ENCODE data around the gene SLC36A3.

The SLC36A3 gene

DNA sequence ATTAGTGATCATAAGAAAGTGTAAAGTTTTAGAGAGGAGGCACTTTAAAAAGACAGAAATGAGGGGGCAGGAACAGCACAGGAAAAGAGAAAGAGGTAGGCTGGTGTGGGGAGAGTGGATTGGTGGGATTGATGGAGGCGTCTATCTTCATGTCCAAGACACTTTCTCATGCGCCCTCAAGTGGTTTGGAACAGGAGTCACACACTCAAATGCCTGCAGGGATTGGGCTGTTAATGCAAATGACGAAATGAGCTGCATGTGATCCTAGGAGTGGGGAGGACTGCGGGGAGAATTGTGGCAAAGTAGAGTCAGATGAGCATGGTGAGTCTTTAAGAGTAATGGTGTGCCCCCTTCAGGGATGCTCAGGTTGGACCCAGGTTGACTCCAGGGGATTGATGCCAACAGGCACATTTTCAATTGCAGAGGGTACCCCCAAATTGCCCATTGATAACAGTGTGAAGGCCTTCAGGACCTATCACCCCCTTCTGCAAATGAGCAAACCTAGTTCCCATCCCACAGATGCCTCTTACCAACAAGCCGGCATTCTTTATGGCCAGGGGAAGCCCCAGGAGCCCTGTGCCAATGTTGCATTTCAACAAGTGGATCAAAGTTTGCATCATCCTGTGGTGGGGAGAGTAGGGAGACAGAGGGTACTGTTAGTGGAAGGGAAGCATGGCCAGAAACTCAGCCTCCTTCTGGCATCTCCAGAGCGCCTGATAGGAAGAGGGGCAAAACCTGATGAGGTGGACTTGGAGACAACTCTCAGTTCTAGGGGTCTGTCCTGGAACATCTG is 5.3 kb downstream of the SLC36A3 start:
- DNase-seq (ENCODE audit: low read depth) = peak; percentile 75

DNA sequence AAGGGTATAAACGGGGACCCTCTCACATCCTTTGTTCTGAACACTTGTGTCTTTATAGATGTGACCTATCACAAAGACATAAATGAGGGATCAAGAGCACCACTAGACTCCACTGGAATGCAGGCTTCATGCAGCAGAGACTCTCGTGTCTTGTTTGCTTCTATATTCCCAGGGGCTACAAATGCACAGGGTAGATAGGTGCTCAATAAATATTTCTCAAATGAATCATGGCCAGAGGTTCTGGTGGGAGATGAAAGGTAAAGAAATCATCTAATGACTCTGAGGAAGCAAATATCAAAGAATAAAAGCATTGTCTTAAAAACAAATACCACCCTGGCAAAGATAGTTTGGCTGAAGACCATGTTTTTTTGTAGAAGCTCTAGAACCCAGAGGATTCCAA is 6.6 kb downstream of the SLC36A3 start:
- DNase-seq (ENCODE audit: low read depth) = no peak

DNA sequence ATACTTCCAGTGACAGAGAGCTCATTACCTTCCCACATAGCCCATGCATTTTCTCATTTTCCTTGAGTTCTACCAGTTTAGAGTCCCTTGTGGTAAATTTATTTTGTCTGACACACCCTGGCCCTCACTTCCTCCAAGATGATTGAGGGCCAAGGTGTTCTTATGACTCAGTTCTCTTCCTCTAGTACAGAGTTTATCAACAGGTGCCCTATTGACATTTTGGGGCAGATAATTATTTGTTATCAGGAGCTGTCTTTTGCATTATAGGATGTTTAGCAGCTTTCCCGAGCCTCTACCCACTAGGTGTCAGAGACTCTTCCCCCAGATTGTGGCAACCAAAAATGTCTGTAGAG is 7.1 kb downstream of the SLC36A3 start:
- DNase-seq (ENCODE audit: low read depth) = no peak

DNA sequence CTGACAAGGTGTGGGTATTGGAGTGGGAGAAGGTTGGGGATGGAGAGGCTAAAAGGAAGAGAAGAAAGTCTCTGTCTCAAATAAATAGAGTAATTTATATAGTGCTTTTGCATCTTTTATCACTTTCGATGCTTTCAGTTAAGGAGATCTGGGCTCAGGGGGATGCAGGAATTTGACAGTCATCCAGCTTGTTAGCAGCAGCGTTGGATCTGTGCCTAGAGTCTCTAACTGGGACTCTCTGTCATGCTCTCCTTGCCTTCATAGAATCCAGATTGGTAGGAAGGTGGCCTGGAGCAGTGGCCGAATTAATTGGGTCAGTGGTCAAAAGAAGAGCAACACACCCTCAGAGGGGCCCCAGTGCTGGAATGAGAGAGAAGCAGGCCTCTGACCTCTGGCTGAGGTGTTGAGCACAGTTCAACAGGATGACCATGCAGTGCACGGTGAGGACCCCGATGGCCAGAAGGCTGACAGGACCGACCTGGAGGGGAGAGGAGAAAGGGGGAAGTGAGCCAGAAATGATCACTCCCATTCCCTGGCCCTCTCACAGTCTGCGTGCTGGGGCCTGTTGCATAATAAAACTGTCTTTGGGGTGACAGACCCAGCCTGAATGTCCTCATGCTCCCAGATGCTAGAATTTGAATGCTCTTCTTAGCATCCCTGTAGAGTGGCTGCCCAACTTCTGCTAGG is 7.6 kb downstream of the SLC36A3 start:
- DNase-seq (ENCODE audit: low read depth) = no peak

DNA sequence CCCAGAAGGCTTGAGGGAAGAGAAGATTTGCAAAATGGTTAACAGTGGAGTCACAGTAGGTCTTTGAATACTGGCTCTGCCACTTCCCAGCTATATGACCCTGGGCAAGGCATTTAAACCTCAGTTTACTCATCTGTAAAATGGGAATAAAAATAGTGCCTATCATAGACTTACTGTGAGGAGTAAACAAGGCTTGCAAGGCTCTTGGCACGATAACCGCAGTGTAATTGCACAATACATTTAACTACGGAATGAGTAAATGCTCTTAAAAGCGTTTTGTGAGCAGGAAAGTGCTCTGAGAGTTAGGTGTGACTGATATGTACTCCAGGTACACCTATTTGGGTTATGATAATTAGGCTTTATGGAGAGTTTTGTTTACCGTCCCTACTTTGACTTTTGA is 8.4 kb downstream of the SLC36A3 start:
- DNase-seq (ENCODE audit: low read depth) = no peak

DNA sequence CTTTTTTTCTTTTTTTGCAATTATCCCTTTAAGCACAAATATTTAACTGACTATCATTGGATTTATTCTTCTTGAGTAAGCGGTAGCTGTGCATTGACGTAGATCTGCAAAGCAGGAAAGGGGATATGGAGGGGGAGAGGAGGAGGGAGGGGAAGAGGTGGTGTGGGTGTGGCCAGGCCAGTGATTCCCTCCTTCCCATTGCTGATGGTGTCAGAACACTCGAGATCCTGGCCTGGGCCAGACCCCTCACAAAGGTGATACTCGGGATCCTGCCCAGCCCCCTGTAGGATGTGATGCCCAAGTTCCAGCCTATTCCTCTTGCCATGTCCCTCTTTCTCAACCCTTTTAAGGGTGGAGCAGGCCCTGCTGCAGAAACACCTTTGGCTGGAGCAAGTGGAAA is 9.9 kb downstream of the SLC36A3 start:
- DNase-seq (ENCODE audit: low read depth) = no peak

DNA sequence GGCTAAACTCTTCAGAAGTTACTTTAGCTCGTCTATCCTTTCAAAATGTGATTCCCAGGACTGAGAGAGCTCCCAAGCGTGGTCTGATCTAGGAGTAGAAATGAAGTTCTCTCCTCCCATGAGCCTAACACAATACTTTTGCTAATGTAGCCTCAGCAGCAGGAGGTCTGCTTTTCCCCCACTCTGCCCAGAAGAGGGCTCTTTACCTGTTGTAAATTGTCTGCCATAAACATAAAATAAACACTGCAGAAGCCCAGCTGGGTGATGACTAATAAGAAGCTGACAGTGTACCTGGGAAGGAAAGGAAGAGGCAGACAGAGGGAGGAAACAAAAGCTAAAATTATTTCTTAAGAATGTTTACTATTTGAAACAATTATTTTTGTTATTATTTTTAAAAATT is 15.4 kb downstream of the SLC36A3 start:
- DNase-seq (ENCODE audit: low read depth) = no peak

DNA sequence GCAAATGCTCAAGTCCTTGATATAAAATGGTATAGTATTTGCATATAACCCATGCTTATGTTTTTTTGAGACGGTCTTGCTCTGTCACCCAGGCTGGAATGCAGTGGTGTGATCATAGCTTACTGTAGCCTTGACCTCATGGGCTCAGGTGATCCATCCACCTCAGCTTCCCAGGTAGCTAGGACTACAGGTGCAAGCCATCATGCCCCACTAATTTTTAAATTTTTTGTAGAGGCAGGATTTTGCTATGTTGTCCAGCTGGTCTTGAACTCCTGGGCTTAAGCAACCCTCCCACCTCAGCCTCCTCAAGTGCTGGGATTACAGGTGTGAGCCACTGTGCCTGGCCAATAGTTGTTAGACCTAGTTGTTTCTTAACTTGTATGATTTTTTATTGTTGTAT is 17.3 kb downstream of the SLC36A3 start:
- DNase-seq (ENCODE audit: low read depth) = no peak

DNA sequence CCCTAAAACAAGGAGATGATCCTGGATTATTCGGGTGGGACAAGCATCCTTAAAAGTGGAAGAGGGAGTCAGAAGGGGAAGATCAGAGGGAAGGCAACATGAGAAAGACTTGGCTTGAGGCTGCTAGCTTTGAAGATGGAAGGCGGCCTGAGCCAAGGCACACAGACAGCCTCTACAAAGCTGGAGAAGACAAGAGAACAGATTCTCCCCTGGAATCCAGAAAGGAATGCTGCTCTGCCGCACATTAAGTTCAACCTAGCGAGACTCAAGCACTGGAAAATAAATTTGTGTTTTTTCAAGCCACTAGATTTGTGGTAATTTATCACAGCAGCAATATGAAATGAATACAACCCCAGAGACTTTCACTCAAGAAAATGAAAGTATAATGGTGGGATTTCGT is 17.9 kb downstream of the SLC36A3 start:
- DNase-seq (ENCODE audit: low read depth) = no peak

DNA sequence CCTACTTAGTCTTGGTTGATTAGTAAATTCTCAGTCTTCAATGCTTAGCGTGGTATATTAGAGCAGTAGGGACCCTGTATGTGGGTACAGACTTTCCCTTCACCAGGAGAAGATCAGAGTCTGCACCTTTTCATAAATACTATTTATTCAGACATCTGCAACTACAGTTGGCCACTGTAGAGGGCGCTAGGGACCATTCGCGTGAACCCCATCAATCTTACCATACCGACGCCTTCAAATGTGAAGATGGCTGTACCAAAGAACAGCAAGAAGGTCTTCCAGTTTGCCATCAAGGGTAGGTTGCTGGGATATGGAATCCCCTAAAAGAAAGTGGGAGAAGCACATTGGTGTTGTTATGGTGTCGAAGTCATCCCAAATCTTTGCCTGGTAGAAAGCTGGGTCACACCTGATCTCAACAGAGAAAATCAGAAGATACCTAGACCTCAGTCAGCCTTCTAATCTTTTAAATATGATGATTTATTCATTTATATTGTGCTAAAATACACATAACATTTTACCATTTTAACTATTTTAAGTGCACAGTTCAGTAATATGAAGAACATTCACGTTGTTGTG is 19.1 kb downstream of the SLC36A3 start:
- no peak for DNase-seq (ENCODE audit: low read depth)

DNA sequence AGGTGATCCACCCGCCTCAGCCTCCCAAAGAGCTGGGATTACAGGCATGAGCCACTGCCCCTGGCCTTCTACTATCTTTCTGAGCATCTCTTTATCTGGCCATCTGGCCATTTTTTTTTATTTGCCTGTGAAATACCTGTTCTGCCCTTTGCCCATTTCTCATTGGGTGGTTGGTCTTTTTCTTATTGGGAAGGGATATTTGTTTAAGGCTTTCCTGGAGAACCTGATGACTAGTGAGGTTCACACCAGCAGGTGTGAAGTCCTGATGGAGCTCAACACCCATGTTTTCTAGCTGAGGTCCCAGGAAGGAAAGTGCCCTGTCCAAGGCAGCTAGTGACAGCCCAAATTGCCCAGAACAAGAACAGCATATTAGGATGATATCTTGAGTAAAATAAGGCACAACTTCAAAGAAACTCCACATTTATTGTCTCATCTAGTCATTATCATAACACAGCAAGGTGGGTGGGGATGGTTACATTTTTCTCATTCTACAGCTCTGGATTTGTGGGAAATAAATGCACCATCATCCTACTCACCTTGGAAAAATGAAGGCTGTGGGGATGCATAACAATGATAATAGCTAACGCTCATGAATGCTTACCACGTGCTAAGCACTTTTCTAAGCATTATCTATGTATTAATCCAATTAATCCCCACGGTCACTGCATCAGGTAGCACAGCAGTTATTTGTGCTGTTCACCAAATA is 20.3 kb downstream of the SLC36A3 start:
- no peak for DNase-seq (ENCODE audit: low read depth)

DNA sequence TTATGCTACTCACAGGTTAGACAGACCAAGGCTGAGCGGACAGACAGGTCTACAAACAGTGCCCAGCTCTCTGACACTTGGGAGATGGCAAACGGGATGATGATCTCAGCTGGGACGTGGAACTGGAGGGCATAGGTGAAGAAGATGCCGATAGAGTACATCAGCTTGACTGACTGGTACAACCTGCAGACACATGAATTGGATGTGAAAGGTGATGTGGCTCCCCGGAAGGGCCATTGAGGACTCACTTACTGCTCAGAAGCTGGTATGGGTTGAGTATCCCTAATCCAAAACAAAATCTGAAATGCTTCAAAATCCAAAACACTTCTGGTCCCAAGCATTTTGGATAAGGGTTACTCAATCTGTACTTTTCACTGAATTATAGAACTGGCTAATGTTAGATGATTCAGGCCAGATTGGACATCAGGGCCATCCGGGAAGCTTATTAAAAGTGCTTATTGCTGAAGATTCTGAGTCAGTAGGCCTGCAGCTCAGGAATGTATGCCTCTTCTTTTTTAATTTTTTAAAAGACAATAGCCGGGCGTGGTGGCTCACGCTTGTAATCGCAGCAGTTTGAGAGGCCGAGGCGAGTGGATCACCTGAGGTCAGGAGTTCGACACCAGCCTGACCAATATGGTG is 22.4 kb downstream of the SLC36A3 start:
- no peak for DNase-seq (ENCODE audit: low read depth)

DNA sequence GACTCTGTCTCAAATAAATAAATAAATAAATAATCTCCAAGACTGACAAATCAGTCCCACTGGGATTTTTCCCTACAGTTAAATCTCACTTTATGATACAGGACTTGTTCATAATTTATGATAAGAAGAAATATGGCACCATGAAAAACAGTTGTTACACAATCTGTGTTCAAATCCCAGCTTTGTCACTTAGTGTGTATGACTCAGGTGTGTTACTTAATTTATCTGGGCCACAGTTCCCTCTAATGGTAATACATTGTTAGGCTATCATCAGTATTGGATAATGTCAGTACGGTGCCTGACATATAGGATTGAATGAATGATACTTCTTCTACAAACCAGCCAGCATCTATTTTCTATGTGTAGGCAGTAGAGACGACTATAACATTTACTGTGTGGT is 23.1 kb downstream of the SLC36A3 start:
- DNase-seq (ENCODE audit: low read depth) = no peak

DNA sequence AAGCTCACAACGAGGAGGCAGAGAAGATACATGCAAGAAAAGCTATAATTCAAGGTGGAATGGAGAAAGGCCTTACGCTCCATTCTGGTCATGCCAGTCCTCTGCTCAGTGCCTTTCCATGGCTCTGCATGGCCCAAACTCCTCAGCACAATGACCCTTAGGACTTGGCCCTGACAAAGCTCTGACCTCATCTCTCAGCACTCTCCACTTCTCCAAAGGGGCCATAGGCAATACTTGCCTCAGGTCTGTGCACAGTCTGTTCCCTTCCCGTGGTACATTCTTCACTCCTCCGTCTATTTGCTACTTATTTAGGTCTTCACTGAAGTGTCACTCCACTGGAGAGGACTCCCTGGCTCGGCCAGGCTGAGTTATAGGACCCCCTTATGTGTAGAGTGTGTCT is 24.7 kb downstream of the SLC36A3 start:
- no peak for DNase-seq (ENCODE audit: low read depth)

DNA sequence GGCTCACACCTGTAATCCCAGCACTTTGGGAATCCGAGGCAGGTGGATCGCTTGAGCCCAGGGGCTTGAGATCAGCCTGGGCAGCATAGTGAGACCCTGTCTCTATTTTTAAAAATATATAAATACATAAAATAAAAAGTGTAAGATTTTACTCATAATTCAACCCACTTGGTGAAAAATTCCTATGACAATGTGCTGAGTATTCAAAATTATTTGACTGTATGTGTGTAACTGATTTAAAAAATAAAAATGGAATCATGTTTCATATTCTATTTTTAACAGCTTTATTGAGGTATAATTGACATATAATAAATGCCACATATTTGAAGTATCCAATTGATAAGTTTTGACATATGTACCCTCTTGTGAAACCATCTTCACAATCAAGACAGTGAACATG is 27.8 kb downstream of the SLC36A3 start:
- DNase-seq (ENCODE audit: low read depth) = no peak

DNA sequence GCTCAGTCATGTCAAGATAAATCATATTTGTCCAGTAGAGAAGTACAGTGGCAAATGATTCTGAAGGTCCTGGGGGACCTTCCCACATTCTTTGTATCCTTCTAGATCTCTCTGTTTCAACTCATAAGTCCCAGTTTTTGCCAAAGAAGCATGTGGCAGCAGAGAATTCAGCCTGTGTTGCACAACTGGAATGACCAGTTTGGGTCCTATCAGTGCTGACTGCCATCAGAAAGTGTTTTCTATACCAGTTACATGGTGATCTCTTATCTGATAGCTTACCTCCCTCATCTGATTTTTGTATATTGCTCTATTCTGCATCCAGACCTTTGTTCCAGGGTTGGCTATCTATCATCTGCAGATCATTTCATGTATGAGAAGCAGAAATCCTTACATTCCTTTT is 28.9 kb downstream of the SLC36A3 start:
- no peak for DNase-seq (ENCODE audit: low read depth)

DNA sequence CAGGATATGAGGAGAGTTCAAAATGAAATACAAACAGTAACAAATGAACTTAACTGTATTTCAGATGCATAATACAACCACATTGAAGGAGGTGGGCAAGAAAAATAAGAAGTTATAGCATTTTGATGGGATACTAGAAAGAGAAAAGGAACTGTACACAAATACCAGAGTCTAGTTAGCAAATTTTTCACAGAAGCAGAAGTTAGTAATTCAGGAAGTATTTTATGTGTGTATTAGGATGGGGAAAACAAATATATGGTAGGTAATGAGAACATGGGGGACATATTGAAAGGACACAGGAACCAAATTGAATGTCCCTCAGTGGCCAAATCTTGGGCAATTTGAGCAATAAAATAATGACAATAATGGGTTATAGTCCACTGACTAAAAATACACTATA is 32.2 kb downstream of the SLC36A3 start:
- DNase-seq (ENCODE audit: low read depth) = no peak

DNA sequence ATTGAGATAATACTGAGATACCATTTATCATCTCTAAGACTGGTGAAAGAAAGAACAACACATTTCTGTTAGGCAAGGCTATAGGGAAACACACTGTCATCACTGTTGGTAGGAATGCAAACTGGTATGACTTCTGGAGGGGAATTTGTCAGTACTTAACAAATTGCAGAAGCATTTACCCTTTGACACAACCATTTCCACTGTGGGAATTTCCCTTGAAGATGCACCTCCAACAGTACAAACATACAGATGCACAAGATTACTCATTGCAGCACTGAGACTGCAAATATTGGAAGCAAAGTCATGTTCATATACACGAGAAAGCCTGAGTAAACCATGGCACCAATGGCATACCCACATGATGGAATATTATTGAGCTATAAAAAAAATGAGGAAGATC is 33.0 kb downstream of the SLC36A3 start:
- peak; percentile 95 for DNase-seq (ENCODE audit: low read depth)

DNA sequence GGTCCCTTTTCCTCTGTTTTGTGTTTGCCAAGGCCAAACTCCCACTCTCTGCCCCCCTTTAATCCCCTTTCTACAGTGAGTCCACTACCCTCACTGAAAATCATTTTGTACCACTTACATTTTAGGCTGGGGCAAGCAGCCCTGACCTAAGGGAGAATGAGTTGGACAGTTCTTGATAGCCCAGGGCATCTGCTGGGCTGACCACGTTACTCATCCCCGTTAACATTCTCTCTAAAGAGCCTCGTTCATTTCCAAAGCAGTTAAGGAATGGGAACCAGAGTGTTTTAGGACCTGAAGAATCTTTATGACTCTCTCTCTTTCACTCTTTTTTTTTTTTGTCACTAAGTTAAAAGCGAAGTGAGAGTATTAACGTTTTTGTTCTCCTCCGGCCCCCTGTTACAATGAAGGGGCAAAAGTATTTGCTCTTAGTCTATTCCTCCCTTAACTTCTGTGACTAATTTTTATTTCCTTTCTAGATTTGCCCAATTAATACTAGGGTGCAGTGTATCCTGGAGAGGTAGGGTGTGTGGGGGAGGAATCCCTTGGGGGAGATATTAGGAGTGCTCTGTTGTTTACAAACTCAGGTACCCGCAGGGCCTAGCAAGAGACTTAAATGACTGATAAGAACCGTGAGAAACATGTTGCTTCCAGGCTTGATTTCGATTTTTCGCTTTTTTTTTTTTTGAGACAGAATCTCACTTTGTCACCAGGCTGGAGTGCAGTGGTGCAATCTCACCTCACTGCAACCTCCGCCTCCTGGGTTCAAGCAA is 35.9 kb downstream of the SLC36A3 start:
- no peak for DNase-seq (ENCODE audit: low read depth)

DNA sequence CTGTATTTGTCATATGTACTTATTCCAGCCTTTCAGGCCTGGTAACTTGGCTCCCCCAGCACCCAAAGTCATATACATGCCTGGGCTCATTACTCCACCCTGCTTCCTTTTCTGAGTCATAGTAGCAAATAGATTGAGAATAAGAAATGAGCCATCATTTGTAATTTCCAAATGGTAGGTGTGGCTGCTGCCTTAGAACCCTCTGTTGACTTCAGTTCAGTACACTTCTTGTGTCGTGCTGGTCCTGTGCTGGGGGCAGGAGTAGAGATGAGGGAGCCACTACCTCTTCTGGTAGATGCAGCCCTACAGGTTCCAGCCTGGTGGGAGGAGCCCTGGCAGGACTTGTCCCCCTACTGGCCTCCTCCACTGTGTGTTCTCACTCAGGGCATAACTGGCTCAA is 39.5 kb downstream of the SLC36A3 start:
- peak; percentile 62 for DNase-seq (ENCODE audit: low read depth)

DNA sequence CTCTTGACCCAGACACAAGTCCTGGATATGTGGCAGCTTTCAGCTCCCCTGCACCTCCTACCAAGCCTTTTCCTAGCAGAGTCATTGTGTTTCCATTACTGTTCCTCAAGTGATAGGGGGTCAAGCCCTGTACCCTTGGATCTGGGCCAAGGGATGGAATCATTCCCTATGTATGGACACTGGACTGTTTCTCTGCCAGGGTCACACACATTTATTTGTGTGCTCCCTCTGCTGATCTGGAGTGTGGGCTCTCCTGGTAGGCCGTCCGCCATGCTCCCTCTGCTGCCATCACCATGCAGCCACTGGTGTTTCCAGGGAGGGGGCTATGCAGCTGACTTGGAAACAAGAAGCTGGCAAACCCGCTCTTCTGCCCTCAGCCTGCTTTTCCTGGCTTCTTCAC is 41.0 kb downstream of the SLC36A3 start:
- no peak for DNase-seq (ENCODE audit: low read depth)

DNA sequence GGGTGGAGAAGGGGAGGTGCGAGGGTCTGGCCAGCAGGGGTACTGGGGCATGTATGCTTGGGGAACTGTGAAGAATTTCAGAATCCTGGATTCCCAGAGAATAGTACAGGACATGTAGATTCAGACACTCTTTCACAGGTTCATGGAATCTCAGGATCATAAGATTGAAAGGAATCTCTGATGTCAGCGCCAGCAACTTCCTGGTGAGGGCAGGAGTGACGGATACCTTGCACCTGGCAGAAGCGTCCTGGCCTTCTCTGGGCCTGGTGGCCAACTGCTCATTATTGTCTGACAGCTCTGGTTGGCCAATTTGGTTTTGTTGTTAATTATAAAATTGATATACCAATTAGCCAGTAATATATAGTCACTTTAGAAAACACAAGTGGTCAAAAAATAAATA is 43.6 kb downstream of the SLC36A3 start:
- no peak for DNase-seq (ENCODE audit: low read depth)

All from iris pigment epithelial cell (primary cell).